Skin of body (tissue), 2 donors: ENCODE data around the gene PPP4R3B. TPM values are rescaled to one million over a fixed set of nuclear protein-coding genes. Genes with fewer than 3 reads are reported as not detected.

Source experiments
- DNase-seq: peaks from one replicate; lab custom pipeline; 2025; lab: John Stamatoyannopoulos, UW
- total RNA-seq: library from RNA; depleted of rRNA; stranded (reverse); fragments of >200 nt; gene quantifications from one replicate; pipeline ENCODE4 v1.2.3, GENCODE V29; 2014

Gene PPP4R3B
- 67.5 TPM for total RNA-seq

- peak; percentile 99 for DNase-seq
Observed at GRCh38 chr2:55617175-55618024, at the start of gene PPP4R3B. Gene PPP4R3B, minus strand, starts transcription at chr2:55617622. Its CDS starts 337 bp downstream, at chr2:55617285.

GRCh38 chr2:55653255-55653654, 35.8 kb upstream of the PPP4R3B start:
- DNase-seq, result no peak

GRCh38 chr2:55649211-55649610, 31.8 kb upstream of the PPP4R3B start:
- no peak for DNase-seq

- no peak for DNase-seq
Observed at GRCh38 chr2:55636831-55637230, 19.4 kb upstream of the PPP4R3B start.

- DNase-seq, result no peak
Observed at GRCh38 chr2:55628931-55629330, 11.5 kb upstream of the PPP4R3B start.

- no peak for DNase-seq
Observed at GRCh38 chr2:55627915-55628314, 10.5 kb upstream of the PPP4R3B start.

- DNase-seq, result no peak
Observed at GRCh38 chr2:55621802-55622201, 4.4 kb upstream of the PPP4R3B start.

- no peak for DNase-seq
Observed at GRCh38 chr2:55620123-55620779, 2.8 kb upstream of the PPP4R3B start.

GRCh38 chr2:55618275-55619055, 1.0 kb upstream of the PPP4R3B start:
- peak; percentile 68 for DNase-seq

- DNase-seq, result peak; percentile 68
Observed at GRCh38 chr2:55618025-55618274, 528 bp upstream of the PPP4R3B start.

GRCh38 chr2:55616551-55617174, 759 bp downstream of the PPP4R3B start:
- DNase-seq, result peak; percentile 73

- DNase-seq, result no peak
Observed at GRCh38 chr2:55611997-55612396, 5.4 kb downstream of the PPP4R3B start.

- no peak for DNase-seq
Observed at GRCh38 chr2:55610954-55611743, 6.3 kb downstream of the PPP4R3B start.

GRCh38 chr2:55609938-55610578, 7.4 kb downstream of the PPP4R3B start:
- no peak for DNase-seq

- no peak for DNase-seq
Observed at GRCh38 chr2:55609193-55609794, 8.1 kb downstream of the PPP4R3B start.

- DNase-seq, result no peak
Observed at GRCh38 chr2:55607717-55608116, 9.7 kb downstream of the PPP4R3B start.

GRCh38 chr2:55604027-55604565, 13.3 kb downstream of the PPP4R3B start:
- no peak for DNase-seq

GRCh38 chr2:55601849-55602248, 15.6 kb downstream of the PPP4R3B start:
- DNase-seq, result no peak

GRCh38 chr2:55598056-55598795, 19.2 kb downstream of the PPP4R3B start:
- no peak for DNase-seq
